Measurements from ENCODE around the gene SDK1. TPM values are rescaled to one million over a fixed set of nuclear protein-coding genes. Genes with fewer than 3 reads are reported as not detected.

The SDK1 gene
- total and polyA plus RNA-seq, 8 donors: 1.6 to 11.2 (median 6.6) TPM

- H3K27me3 ChIP-seq: no peaks in the 10 kb centered on the region
- H3K4me1 ChIP-seq: no peaks in the 10 kb centered on the region
- H3K27ac ChIP-seq: no peak overlapping the region
- no peak overlapping the region for H3K4me3 ChIP-seq
- no peak for DNase-seq
- peaks cover 0 to 13% (median 4%) of the 10 kb centered on the region in 4 donors for H3K9me3 ChIP-seq
- H3K36me3 ChIP-seq: no peaks in the 10 kb centered on the region
- 72 to 83% (median 77%) methylated on average over 4 of the region's 4 CpGs for WGBS, 5 donors
- intact Hi-C loops (cut with DNase I; ENCODE audit: low total_unique reads): no loop called here
- TF ChIP-seq POLR2A (IDR thresholded peaks at IDR 0.05) (no peak), POLR2AphosphoS5 (IDR thresholded peaks at IDR 0.05) (no peak), EP300 (IDR thresholded peaks at IDR 0.05) (no peak)
- TF ChIP-seq, protein P1, sequence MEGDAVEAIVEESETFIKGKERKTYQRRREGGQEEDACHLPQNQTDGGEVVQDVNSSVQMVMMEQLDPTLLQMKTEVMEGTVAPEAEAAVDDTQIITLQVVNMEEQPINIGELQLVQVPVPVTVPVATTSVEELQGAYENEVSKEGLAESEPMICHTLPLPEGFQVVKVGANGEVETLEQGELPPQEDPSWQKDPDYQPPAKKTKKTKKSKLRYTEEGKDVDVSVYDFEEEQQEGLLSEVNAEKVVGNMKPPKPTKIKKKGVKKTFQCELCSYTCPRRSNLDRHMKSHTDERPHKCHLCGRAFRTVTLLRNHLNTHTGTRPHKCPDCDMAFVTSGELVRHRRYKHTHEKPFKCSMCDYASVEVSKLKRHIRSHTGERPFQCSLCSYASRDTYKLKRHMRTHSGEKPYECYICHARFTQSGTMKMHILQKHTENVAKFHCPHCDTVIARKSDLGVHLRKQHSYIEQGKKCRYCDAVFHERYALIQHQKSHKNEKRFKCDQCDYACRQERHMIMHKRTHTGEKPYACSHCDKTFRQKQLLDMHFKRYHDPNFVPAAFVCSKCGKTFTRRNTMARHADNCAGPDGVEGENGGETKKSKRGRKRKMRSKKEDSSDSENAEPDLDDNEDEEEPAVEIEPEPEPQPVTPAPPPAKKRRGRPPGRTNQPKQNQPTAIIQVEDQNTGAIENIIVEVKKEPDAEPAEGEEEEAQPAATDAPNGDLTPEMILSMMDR (IDR thresholded peaks at IDR 0.05): no peak
These were observed 305.4 kb downstream of the SDK1 start for GRCh38 chr7:3606436-3606835.

GRCh38 chr7:3607847-3608246 lies 306.8 kb downstream of the SDK1 start:
- intact Hi-C loops (cut with DNase I; ENCODE audit: low total_unique reads): no loop called here

GRCh38 chr7:3616306-3616705 lies 315.3 kb downstream of the SDK1 start:
- intact Hi-C loops (cut with DNase I; ENCODE audit: low total_unique reads): no loop called here
- no peak overlapping the region for H3K27ac ChIP-seq
- no peak for TF ChIP-seq POLR2A (IDR thresholded peaks at IDR 0.05)
- no peak for TF ChIP-seq POLR2AphosphoS5 (IDR thresholded peaks at IDR 0.05)
- TF ChIP-seq EP300 (IDR thresholded peaks at IDR 0.05): no peak
- TF ChIP-seq, protein P1 (IDR thresholded peaks at IDR 0.05): no peak
- no peaks in the 10 kb centered on the region for H3K36me3 ChIP-seq
- H3K9me3 ChIP-seq: peaks cover 0 to 5% (median 0%) of the 10 kb centered on the region in 4 donors
- H3K27me3 ChIP-seq: no peaks in the 10 kb centered on the region
- DNase-seq: peak in 1 of 2 donors; percentile 12
- no peaks in the 10 kb centered on the region for H3K4me1 ChIP-seq
- WGBS, 5 donors: 76 to 90% (median 87%) methylated on average over 8 of the region's 8 CpGs
- no peak overlapping the region for H3K4me3 ChIP-seq

More at GRCh38 chr7:3607847-3608246, 306.8 kb downstream of the SDK1 start:
- Histone ChIP-seq H3K27ac (no peak overlapping the region), H3K4me1 (no peaks in the 10 kb centered on the region), H3K27me3 (no peaks in the 10 kb centered on the region), H3K9me3 (peaks cover 0 to 13% (median 4%) of the 10 kb centered on the region in 4 donors), H3K4me3 (no peak overlapping the region), H3K36me3 (no peaks in the 10 kb centered on the region)
- TF ChIP-seq, protein P1 (IDR thresholded peaks at IDR 0.05): no peak
- TF ChIP-seq EP300 (IDR thresholded peaks at IDR 0.05): no peak
- no peak for TF ChIP-seq POLR2AphosphoS5 (IDR thresholded peaks at IDR 0.05)
- TF ChIP-seq POLR2A (IDR thresholded peaks at IDR 0.05): no peak
- 60 to 84% (median 69%) methylated on average over 8 of the region's 8 CpGs for WGBS, 5 donors
- no peak for DNase-seq

DNA sequence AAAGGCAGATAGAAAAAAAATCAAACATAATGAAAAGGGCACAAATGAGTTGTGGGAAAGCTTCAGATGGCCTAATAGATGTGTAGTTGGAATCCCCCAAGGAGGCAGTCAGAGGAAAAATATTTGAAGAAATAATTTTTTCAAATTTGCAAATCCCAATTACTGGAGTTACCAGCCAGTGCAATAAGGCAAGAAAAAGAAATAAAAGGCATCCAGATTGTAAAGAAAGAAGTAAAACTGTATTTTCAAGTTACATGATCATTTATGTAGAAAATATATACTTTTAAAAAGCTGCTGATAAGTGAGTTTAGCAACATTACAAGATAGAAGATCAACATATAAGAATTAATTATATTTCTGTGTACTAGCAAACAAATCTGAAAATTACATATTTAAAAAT lies 329.0 kb downstream of the SDK1 start:
- no peaks in the 10 kb centered on the region for H3K4me1 ChIP-seq
- TF ChIP-seq, protein P1 (IDR thresholded peaks at IDR 0.05): no peak
- no peak for TF ChIP-seq POLR2A (IDR thresholded peaks at IDR 0.05)
- no peak for TF ChIP-seq EP300 (IDR thresholded peaks at IDR 0.05)
- no peak for TF ChIP-seq POLR2AphosphoS5 (IDR thresholded peaks at IDR 0.05)
- no peak for DNase-seq
- no peak overlapping the region for H3K27ac ChIP-seq
- H3K4me3 ChIP-seq: no peak overlapping the region
- H3K36me3 ChIP-seq: no peaks in the 10 kb centered on the region
- H3K9me3 ChIP-seq: peaks cover 0 to 25% (median 20%) of the 10 kb centered on the region in 4 donors
- intact Hi-C loops (cut with DNase I; ENCODE audit: low total_unique reads): no loop called here
- no peaks in the 10 kb centered on the region for H3K27me3 ChIP-seq
